ENCODE results near the gene DVL1. TPM values are rescaled to one million over a fixed set of nuclear protein-coding genes. Genes with fewer than 3 reads are reported as not detected.

The DVL1 gene
- total RNA-seq, 6 donors from 2014 or later = 71.8 to 205 (median 90.6) TPM

DNA sequence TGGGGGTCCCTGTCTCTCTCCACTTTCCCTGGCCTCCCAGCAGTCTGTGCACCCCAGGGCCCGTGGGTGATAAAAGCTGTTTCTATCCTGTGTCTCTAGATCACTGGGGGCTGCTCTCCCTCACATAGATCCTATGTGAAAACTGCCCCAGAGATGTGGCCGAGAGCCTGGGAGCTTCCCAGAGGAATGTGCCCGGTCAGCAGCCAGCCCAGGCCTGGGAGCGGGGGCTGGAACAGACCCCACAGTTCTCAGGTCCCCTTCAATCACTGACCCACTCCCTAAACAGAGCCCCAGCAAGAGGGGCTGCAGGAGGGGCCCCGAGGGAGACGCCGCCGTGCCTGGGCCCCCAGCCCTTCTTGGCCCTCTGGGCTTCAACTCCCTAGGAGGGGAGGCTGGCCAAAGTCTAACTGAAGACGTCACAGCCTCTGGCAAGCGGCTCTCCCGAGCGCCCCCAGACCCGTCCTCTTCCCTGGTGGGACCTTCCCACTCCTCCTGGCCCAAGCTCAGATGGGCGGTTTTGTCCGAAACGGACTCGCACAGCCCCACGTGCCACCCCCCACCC lies 8.7 kb upstream of the DVL1 start:
- Histone ChIP-seq H3K9me3 (no peaks in the 10 kb centered on the region), H3K27ac (peak overlapping the region; percentile 76 to 85 (median 83)), H3K27me3 (peaks cover 2 to 51% (median 27%) of the 10 kb centered on the region in 4 donors), H3K4me1 (peaks cover 36 to 65% (median 58%) of the 10 kb centered on the region in 4 donors), H3K36me3 (peaks cover 0 to 6% (median 0%) of the 10 kb centered on the region in 4 donors), H3K4me3 (peak overlapping the region; percentile 21 to 53 (median 44))
- ATAC-seq (ENCODE audit: low FRiP score in 2 of 2) (no peak), DNase-seq (no peak)
- TF ChIP-seq POLR2A (IDR thresholded peaks at IDR 0.05) (no peak), EP300 (IDR thresholded peaks at IDR 0.05) (no peak), POLR2AphosphoS5 (IDR thresholded peaks at IDR 0.05) (no peak)
- TF ChIP-seq, protein P1, sequence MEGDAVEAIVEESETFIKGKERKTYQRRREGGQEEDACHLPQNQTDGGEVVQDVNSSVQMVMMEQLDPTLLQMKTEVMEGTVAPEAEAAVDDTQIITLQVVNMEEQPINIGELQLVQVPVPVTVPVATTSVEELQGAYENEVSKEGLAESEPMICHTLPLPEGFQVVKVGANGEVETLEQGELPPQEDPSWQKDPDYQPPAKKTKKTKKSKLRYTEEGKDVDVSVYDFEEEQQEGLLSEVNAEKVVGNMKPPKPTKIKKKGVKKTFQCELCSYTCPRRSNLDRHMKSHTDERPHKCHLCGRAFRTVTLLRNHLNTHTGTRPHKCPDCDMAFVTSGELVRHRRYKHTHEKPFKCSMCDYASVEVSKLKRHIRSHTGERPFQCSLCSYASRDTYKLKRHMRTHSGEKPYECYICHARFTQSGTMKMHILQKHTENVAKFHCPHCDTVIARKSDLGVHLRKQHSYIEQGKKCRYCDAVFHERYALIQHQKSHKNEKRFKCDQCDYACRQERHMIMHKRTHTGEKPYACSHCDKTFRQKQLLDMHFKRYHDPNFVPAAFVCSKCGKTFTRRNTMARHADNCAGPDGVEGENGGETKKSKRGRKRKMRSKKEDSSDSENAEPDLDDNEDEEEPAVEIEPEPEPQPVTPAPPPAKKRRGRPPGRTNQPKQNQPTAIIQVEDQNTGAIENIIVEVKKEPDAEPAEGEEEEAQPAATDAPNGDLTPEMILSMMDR (IDR thresholded peaks at IDR 0.05) = no peak
- 7 to 62% methylated on average over 3 to 11 of the region's 18 CpGs for WGBS, 2 donors

DNA sequence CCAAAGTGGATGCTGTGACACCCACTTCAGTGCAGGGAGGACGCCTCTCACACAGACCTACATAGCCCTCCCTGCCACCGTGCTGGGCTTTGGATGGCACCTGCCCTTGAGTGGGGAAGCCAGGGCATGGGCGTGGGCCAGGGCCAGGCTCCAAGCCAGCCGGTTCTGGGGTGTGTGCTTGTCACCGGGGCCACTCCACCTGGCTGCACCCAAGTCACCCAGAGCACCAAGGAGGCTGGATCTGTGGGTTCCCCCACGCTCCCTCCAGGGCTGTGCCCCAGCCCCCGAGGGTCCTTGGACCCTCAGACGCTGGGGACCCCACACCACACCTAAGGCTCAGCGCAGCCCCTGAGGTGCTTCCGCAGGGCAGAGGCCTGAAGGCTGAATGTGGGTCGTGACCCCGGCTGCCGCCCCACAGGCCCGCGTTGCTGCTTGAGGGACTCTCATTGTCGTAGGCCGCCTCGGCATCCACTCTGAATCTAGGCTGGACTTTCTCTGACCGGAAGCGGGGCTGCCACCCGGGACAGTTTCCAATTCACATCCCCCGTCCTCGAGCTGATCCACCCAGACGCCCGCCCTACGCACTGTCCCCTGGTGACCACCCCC lies 7.7 kb upstream of the DVL1 start:
- H3K27ac ChIP-seq = peak overlapping the region; percentile 76 to 85 (median 83)
- H3K27me3 ChIP-seq = peaks cover 2 to 54% (median 29%) of the 10 kb centered on the region in 4 donors
- 9 to 33% methylated on average over 8 to 24 of the region's 26 CpGs for WGBS, 2 donors
- H3K4me3 ChIP-seq = peak overlapping the region; percentile 22 to 53 (median 44)
- DNase-seq (peak in 1 of 2 donors; percentile 83), ATAC-seq (ENCODE audit: low FRiP score in 2 of 2) (peak in 1 of 2 donors; percentile 12)
- H3K36me3 ChIP-seq = peaks cover 0 to 6% (median 0%) of the 10 kb centered on the region in 4 donors
- H3K9me3 ChIP-seq = no peaks in the 10 kb centered on the region
- TF ChIP-seq EP300 (IDR thresholded peaks at IDR 0.05) (no peak), POLR2AphosphoS5 (IDR thresholded peaks at IDR 0.05) (no peak), POLR2A (IDR thresholded peaks at IDR 0.05) (no peak)
- TF ChIP-seq, protein P1 (IDR thresholded peaks at IDR 0.05) = no peak
- H3K4me1 ChIP-seq = peaks cover 41 to 72% (median 62%) of the 10 kb centered on the region in 4 donors

DNA sequence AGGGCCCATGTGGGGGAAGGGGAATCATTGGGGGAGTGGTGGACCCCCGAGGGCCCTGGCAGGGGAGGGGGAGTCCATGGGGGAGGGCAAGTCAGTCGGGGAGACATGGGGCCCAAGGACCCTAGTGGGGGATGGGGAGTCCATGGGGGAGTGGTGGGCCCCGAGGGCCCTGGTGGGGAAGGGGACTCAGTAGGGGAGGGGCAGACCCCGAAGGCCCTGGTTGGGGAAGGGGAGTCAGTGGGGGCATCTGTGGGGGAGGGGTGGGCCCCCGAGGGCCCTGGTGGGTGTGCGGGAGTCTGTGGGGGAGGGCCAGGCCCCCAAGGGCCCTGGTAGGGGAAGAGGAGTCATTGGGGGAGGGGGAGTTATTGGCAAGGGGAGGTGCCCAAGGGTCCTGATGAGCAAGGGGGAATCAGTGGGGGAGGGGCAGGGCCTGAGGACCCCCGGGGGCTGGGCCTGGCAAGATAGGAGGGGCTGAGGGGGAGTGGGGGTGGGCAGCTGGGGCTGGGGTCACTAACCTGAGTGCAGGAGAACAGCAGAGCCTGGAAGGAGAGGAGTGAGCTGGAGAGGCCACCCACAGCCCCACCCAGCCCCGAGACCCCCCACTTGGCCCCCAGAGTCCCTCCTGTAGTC lies 7.1 kb upstream of the DVL1 start:
- Histone ChIP-seq H3K27ac (peak overlapping the region; percentile 76 to 85 (median 83)), H3K27me3 (peaks cover 2 to 54% (median 29%) of the 10 kb centered on the region in 4 donors), H3K4me3 (peak overlapping the region in 3 of 4 donors; percentile 38 to 53 (median 51)), H3K36me3 (peaks cover 0 to 6% (median 0%) of the 10 kb centered on the region in 4 donors), H3K9me3 (no peaks in the 10 kb centered on the region), H3K4me1 (peaks cover 40 to 74% (median 65%) of the 10 kb centered on the region in 4 donors)
- TF ChIP-seq, protein P1 (IDR thresholded peaks at IDR 0.05) = no peak
- TF ChIP-seq POLR2AphosphoS5 (IDR thresholded peaks at IDR 0.05) (no peak), POLR2A (IDR thresholded peaks at IDR 0.05) (no peak), EP300 (IDR thresholded peaks at IDR 0.05) (no peak)
- 44 to 60% methylated on average over 1 to 5 of the region's 8 CpGs for WGBS, 2 donors
- DNase-seq (no peak), ATAC-seq (ENCODE audit: low FRiP score in 2 of 2) (no peak)

DNA sequence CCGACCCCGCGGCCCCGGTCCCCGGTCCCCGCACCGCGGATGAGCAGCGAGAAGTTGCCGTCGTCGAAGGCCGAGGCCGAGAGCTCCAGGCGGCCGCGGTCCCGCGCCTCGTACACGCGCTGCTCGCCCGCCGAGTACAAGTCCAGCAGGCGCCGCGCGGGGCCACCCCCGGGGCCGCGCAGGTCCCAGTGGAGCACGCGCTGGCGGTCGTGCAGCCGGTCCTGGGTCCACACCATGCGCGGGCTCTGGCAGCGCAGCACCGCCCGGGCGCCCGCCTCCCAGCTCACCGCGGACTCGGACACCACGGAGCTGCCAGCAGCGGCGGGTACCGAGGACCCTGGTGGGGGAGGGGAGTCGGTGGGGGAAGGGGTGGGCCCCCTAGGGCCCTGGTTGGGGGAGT lies 6.2 kb upstream of the DVL1 start:
- 13% methylated on average over 17 of the region's 52 CpGs; no CpG with 5 or more reads in 1 of the 2 donors for WGBS, 2 donors
- Histone ChIP-seq H3K36me3 (peaks cover 0 to 6% (median 0%) of the 10 kb centered on the region in 4 donors), H3K27ac (peak overlapping the region in 2 of 4 donors; percentile 42 to 81), H3K9me3 (no peaks in the 10 kb centered on the region), H3K4me3 (peak overlapping the region in 3 of 4 donors; percentile 9 to 30 (median 29)), H3K4me1 (peaks cover 31 to 69% (median 63%) of the 10 kb centered on the region in 4 donors), H3K27me3 (peaks cover 2 to 54% (median 29%) of the 10 kb centered on the region in 4 donors)
- ATAC-seq (ENCODE audit: low FRiP score in 2 of 2) (no peak), DNase-seq (peak in 1 of 2 donors; percentile 91)
- TF ChIP-seq POLR2AphosphoS5 (IDR thresholded peaks at IDR 0.05) = no peak
- no peak for TF ChIP-seq EP300 (IDR thresholded peaks at IDR 0.05)
- TF ChIP-seq, protein P1 (IDR thresholded peaks at IDR 0.05) = no peak
- no peak for TF ChIP-seq POLR2A (IDR thresholded peaks at IDR 0.05)

Data from upper lobe of left lung (tissue), 6 donors.